Myocyte (in vitro differentiated cells): ENCODE data around the gene MRPL43. TPM values are rescaled to one million over a fixed set of nuclear protein-coding genes. Genes with fewer than 3 reads are reported as not detected.

Experiments
- DNase-seq: peaks from one replicate; pipeline ENCODE4 v3.0.0-alpha.2; 2012; ENCODE audit warnings: low read depth
- total RNA-seq: library from RNA; depleted of rRNA; stranded (reverse); fragments of >200 nt; gene quantifications from 2 replicates; pipeline ENCODE4 v1.2.3, GENCODE V29; 2014

Gene MRPL43
- total RNA-seq, 1 donor from 2014 or later, result 65.6 TPM

GRCh38 chr10:101005361-101005760, 18.1 kb upstream of the MRPL43 start:
- DNase-seq, result no peak

DNA sequence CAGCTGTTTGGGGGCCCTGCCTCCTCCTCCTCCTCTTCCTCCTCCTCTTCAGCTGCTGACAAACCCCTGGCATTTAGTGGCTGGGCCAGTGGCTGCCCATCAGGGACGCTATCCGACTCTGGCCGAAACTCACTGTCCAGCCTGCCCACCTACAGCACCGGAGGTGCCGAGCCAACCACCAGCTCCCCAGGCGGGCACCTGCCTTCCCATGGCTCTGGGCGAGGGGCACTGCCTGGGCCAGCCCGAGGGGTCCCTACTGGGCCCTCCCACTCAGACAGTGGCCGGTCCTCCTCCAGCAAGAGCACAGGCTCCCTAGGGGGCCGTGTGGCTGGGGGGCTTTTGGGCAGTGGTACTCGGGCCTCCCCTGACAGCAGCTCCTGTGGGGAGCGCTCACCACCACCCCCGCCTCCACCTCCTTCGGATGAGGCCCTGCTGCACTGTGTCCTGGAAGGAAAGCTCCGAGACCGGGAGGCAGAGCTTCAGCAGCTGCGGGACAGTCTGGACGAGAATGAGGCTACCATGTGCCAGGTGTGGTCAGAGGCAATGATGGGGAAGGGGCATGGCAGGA, 16.4 kb upstream of the MRPL43 start:
- no peak for DNase-seq

DNA sequence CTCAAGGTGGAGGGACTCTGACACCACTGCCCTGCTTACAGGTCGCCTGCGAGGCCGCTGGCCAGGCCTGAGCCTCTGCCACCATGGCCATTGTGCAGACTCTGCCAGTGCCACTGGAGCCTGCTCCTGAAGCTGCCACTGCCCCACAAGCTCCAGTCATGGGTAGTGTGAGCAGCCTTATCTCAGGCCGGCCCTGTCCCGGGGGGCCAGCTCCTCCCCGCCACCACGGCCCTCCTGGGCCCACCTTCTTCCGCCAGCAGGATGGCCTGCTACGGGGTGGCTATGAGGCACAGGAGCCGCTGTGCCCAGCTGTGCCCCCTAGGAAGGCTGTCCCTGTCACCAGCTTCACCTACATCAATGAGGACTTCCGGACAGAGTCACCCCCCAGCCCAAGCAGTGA, 15.2 kb upstream of the MRPL43 start:
- no peak for DNase-seq

- DNase-seq, result no peak
Measured at GRCh38 chr10:101001659-101002035, 14.3 kb upstream of the MRPL43 start.

DNA sequence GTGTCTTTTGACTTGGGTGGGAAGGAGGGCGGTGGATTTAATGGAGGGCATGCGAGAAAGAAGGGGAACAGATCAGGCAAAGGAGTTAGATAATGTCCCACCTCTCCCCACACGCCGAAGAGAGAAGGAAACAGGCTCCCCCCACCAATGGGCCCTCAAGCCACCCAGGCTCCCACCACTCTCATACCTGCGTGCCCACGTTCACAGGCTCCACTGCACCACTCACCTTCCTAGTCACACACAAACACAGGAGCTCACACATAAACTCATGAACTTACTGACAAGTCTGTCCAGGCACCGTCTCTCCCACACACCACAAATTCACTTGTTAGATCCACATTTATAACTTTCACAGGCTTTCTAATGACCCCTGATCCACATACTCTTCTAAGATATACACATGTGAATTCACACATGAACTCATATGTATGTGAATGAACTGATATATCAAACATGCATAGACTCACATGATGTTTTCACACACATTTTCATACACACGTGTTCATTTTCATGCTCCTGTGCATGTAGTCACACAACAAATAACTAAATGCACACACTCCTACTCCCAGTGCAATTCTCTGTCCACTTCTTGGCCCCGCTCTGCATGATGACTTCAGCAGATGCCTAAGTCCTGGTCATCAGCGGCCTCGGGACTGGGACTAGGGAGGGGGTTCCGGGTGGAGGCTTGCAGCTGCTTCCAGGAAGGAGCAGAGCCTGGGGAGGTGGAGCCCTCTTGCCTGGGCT, 13.8 kb upstream of the MRPL43 start:
- peak; percentile 96 for DNase-seq

GRCh38 chr10:101000127-101000914, 13.0 kb upstream of the MRPL43 start:
- peak; percentile 52 for DNase-seq

DNA sequence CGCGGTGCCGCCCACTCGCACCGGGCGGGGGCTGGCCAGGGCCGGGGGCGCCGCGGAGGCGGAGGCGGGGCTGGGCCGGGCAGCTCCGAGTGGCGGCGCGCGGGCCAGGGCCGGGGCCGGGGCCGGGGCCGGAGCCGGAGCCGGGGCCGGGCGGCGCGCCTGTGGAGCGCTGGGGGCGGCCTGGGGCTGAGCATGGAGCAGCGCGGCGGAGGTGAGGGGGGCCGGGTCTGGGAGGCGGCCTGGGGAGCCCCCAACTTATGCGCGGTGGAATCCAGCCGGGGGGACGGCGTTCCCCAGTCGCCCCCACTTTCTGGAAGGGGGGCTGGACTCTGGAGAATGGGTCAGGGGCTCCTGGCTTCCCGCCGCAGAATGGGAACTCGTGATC, 12.4 kb upstream of the MRPL43 start, which contains the start of gene LZTS2:
Gene LZTS2 (plus strand): TSS at position 67 of the 385 bp plus-strand sequence. CDS start 2,731 bp downstream, outside the sequence.
- DNase-seq, result no peak

DNA sequence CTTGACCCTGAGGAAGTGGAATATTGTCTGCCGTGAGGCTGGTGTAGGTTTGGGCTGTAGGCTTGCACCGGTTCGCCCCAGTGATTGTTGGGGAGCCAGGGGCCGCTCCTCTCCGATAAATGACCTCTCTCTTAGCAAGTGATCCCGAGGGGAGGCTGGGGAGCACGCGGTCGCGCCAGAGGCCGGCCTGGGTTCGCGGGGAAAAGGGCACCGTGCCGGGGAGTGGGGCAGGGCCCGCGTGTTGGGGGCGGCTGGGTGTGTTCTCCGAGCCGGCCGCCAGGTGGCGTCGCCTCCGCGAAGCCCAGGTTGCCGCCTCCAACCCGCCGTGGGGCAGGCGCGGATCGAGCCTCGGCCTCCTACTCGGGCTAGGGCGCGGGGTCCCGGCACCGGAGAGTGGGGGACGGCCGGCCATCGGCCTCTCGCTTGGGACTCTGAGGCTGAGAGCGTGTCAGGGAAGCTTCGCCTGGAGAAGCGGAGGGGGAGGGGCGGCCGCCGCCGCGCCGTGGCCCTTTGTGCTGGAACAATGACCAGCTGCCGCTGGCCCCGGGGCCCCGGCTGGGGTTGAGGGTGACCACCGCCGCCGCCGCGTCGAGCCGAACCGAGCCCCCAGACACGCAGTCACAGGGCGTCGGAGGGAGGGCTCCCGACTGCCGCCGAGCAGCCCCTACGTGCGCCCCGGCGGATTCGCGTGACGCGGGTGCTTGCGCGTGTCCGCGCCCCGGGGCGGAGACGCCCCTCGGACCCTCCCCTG, 11.9 kb upstream of the MRPL43 start:
- peak; percentile 88 for DNase-seq

GRCh38 chr10:100998183-100998990, 11.1 kb upstream of the MRPL43 start:
- DNase-seq, result no peak

- DNase-seq, result peak; percentile 100
Measured at GRCh38 chr10:100997360-100998182, 10.3 kb upstream of the MRPL43 start.

GRCh38 chr10:100996678-100997359, 9.5 kb upstream of the MRPL43 start:
- DNase-seq, result peak; percentile 48

GRCh38 chr10:100995181-100995580, 7.9 kb upstream of the MRPL43 start:
- no peak for DNase-seq

GRCh38 chr10:100993986-100994708, 6.8 kb upstream of the MRPL43 start:
- peak; percentile 70 for DNase-seq

GRCh38 chr10:100989088-100989487, 1.8 kb upstream of the MRPL43 start:
- DNase-seq, result no peak

GRCh38 chr10:100988166-100988565, 869 bp upstream of the MRPL43 start:
- no peak for DNase-seq

GRCh38 chr10:100987685-100988049, 370 bp upstream of the MRPL43 start:
- DNase-seq, result no peak

DNA sequence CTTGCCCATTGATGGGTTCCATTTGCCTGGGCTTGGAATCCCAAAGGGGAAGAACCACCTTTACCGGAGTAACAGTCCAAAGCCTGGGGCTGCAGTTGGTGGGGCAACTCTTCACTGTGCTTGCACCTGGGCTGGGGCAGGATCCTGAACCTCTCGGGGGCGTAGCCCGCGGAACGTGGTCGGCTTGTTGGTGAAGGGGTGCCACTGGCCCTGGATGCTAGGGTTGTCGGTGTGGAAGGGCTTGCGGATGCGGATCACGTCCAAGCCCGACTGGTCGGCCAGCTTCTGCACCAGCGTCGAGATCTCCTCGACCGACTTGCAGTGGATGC, 710 bp downstream of the MRPL43 start:
- DNase-seq, result no peak

DNA sequence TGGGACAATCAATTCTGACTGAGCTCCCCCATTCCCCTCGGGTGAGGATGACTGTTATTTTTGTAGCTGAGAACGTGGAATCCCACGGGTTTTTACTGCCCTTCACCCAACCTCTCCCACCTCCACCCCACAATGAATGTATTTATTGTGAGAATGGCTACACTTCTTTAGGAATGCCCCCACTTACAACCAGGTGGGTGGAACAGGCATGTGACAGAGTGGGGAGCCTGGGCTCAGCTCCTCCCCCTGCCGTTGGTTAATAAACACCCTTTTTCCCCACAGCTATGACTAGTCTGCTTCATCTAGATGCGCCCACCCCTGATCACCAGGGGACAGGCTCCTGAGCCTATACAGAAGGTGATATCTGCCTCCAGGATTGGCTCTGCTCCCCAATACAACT, 2.0 kb downstream of the MRPL43 start:
- no peak for DNase-seq
